Mucosa of descending colon (tissue), 3 donors: ENCODE results near the gene GAB3. TPM values are rescaled to one million over a fixed set of nuclear protein-coding genes. Genes with fewer than 3 reads are reported as not detected.
"Not testable (repeated sequence)": the region's sequence is repeated elsewhere in the genome, so short reads cannot be mapped to it uniquely, and the experiment has no call there.

Experiments
- ATAC-seq: fragments of 200-7000 bp; cut with Tn5 transposase; one replicate; pipeline ENCODE4 v1.9.1; 2020; ENCODE audit warnings: mild to moderate bottlenecking, moderate library complexity
- DNase-seq, 3 donors: peaks; one replicate each; pipeline ENCODE4 v3.0.0-alpha.2; 2020
- H3K36me3 ChIP-seq: fragments of 200-600 bp; one replicate; pipeline ENCODE4 v1.8.0; 2021; ENCODE audit warnings: low read depth, mild to moderate bottlenecking
- H3K4me1 ChIP-seq: fragments of 200-600 bp; one replicate; pipeline ENCODE4 v1.8.0; 2021; ENCODE audit warnings: low read depth, mild to moderate bottlenecking
- H3K4me3 ChIP-seq: fragments of 200-600 bp; one replicate; pipeline ENCODE4 v1.8.0; 2021; ENCODE audit warnings: mild to moderate bottlenecking
- H3K9me3 ChIP-seq: fragments of 200-600 bp; one replicate; pipeline ENCODE4 v1.8.0; 2021; ENCODE audit warnings: mild to moderate bottlenecking
- intact Hi-C, 2 donors: fragments of 100-400 bp; cut with DNase I in 1 of 2; cut with micrococcal nuclease in 1 of 2; formaldehyde crosslinking; loops; one replicate each; pipeline versions ENCODE4 v1.11.0 to v1.11.1; 2022; cut with DNase I, micrococcal nuclease
- total RNA-seq, 3 donors: library from RNA; stranded (reverse); fragmentation: NEBNext Ultra II Directional in 2 of 3; extraction: Animal tissue kit (Norgen Biotek cat#: 25700) in 2 of 3; gene quantifications; one replicate each; pipeline versions ENCODE4 v1.2.1 to v1.2.4, GENCODE V29; 2021 to 2023
- TF ChIP-seq, protein P1 (sequence below): fragments of 200-600 bp; IDR thresholded peaks from one replicate; pipeline ENCODE4 v1.8.0; 2022; ENCODE audit warnings: antibody characterized with exemption, mild to moderate bottlenecking
- donor health status: DM: no; HTN: no; CAD: no; lungs with moderate emphysema.
- donor health status: DM: no; HTN: no; CAD: no.
- donor health status: DM: no; HTN: yes; CAD: no.

The GAB3 gene
- total RNA-seq, 3 donors from 2014 or later = 1.3 to 3.4 (median 2.5) TPM

DNA sequence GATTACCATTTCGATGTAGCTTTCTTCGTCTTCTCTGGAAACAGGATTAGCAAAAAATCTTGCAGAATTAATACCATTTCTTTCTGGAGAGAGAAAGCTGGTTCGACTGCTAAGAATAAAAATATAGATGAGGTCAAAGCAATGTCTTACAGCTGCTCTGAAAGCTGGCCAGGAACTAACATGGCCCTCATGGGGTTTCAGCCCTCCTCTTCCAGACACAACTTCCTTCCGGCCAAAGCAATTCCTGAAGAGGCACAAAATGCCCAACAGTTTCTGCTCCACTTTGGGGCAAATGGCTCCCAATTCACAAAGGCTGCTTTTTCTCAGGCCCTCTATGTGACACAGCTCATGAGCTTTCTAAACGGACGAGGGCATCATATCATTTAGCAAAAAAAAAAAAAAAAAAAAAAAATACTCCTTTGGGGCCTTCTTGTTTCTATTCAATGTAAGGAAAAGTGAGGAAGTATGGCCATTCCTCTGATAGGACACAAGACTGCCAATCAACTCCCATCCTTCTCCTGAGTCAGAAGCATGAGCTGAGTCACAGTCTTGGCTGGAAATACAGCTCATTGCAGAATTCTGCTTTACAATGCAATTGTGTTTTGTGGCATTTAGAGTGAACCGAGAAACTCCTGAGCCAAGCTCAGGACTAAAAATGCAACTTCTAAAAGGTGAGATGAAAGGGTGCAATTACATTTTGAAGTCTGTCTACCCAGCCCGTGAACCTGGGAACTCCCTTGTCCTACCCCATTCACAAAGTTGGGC, 54.8 kb downstream of the GAB3 start:
- TF ChIP-seq, protein P1, sequence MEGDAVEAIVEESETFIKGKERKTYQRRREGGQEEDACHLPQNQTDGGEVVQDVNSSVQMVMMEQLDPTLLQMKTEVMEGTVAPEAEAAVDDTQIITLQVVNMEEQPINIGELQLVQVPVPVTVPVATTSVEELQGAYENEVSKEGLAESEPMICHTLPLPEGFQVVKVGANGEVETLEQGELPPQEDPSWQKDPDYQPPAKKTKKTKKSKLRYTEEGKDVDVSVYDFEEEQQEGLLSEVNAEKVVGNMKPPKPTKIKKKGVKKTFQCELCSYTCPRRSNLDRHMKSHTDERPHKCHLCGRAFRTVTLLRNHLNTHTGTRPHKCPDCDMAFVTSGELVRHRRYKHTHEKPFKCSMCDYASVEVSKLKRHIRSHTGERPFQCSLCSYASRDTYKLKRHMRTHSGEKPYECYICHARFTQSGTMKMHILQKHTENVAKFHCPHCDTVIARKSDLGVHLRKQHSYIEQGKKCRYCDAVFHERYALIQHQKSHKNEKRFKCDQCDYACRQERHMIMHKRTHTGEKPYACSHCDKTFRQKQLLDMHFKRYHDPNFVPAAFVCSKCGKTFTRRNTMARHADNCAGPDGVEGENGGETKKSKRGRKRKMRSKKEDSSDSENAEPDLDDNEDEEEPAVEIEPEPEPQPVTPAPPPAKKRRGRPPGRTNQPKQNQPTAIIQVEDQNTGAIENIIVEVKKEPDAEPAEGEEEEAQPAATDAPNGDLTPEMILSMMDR = no peak
- intact Hi-C loops = no loop called here
- no peaks in the 10 kb centered on the region for H3K36me3 ChIP-seq
- no peaks in the 10 kb centered on the region for H3K4me1 ChIP-seq
- no peak overlapping the region for H3K4me3 ChIP-seq
- DNase-seq (no peak), ATAC-seq (no peak)
- no peaks in the 10 kb centered on the region for H3K9me3 ChIP-seq

GRCh38 chrX:154693394-154693793, 57.5 kb downstream of the GAB3 start:
- DNase-seq = no peak
- H3K4me3 ChIP-seq = no peak overlapping the region
- H3K4me1 ChIP-seq = no peaks in the 10 kb centered on the region
- no peak for ATAC-seq
- no peaks in the 10 kb centered on the region for H3K9me3 ChIP-seq
- TF ChIP-seq, protein P1 = no peak
- intact Hi-C loops = no loop called here
- no peaks in the 10 kb centered on the region for H3K36me3 ChIP-seq

DNA sequence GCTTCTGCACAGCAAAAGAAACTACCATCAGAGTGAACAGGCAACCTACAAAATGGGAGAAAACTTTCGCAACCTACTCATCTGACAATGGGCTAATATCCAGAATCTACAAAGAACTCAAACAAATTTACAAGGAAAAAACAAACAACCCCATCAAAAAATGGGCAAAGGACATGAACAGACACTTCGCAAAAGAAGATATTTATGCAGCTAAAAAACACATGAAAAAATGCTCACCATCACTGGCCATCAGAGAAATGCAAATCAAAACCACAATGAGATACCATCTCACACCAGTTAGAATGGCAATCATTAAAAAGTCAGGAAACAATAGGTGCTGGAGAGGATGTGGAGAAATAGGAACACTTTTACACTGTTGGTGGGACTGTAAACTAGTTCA, 60.4 kb downstream of the GAB3 start:
- intact Hi-C loops, H3K36me3 ChIP-seq, H3K9me3 ChIP-seq, DNase-seq, H3K4me3 ChIP-seq, ATAC-seq, H3K4me1 ChIP-seq: not testable (repeated sequence)

DNA sequence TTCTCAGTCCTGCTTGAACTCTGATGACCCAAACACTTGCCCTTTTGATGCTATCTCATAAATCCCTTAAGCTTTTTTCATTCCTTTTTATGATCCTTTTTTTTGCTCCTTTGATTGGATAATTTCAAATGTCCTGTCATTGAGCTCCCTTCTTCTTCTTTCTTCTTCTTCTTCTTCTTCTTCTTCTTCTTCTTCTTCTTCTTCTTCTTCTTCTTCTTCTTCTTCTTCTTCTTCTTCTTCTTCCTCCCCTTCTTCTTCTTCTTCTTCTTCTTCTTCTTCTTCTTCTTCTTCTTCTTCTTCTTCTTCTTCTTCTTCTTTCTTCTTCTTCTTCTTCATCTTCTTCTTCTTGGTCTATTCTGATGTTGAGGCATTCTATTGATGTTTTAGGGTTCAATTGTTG, 78.8 kb downstream of the GAB3 start:
- H3K9me3 ChIP-seq, H3K4me1 ChIP-seq, intact Hi-C loops, ATAC-seq, DNase-seq, H3K4me3 ChIP-seq, H3K36me3 ChIP-seq: not testable (repeated sequence)

DNA sequence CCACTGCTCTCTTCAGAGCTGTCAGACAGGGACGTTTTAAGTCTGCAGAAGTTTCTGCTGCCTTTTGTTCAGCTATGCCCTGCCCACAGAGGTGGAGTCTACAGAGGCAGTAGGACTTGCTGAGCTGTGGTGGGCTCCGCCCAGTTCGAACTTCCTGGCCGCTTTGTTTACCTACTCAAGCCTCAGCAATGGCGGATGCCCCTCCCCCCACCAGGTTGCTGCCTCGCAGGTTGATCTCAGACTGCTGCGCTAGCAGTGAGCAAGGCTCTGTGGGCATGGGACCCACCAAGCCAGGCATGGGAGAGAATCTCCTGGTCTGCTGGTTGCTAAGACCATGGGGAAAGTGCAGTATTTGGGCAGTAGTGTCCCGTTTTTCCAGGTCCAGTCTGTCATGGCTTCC, 80.0 kb downstream of the GAB3 start:
- H3K4me1 ChIP-seq, H3K4me3 ChIP-seq, intact Hi-C loops, H3K9me3 ChIP-seq, H3K36me3 ChIP-seq, ATAC-seq: not testable (repeated sequence)
- DNase-seq = peak in 1 of 3 donors; percentile 2

DNA sequence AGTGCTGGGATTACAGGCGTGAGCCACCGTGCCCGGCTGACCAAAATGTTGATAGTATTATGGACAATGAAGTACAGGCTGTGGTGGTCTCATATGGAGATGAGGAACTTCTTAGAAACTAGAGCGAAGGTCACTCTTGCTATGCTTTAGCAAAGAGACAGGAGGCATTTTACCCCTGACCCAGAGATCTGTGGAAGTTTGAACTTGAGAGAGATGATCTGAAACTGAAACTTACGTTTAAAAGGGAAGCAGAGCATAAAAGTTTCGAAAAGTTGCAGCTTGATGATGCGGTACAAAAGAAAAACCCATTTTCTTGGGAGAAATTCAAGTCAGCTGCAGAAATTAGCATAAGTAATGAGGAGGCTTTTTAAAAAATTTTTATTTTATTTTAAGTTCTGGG, 89.0 kb downstream of the GAB3 start:
- H3K4me1 ChIP-seq = no peaks in the 10 kb centered on the region
- TF ChIP-seq, protein P1 = no peak
- no peaks in the 10 kb centered on the region for H3K36me3 ChIP-seq
- no peak for ATAC-seq
- no peak for DNase-seq
- intact Hi-C loops = no loop called here
- H3K4me3 ChIP-seq = no peak overlapping the region
- no peaks in the 10 kb centered on the region for H3K9me3 ChIP-seq

DNA sequence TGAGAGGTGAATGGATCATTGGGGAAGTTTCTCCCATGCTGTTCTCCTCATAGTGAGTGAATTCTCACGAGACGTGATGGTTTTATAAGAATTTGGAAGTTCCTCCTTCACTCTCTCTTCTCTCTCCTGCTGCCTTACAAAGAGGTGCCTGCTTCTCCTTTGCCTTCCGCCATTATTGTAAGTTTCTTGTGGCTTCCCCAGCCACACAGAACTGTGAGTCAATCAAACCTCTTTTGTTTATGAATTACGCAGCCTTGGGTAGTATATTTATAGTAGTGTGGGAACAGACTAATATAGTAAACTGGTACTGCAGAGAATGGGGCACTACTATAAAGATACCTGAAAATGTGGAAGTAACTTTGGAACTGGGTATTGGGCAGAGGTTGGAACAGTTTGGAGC, 89.7 kb downstream of the GAB3 start:
- H3K9me3 ChIP-seq = no peaks in the 10 kb centered on the region
- no peaks in the 10 kb centered on the region for H3K36me3 ChIP-seq
- no peak for DNase-seq
- H3K4me1 ChIP-seq = no peaks in the 10 kb centered on the region
- H3K4me3 ChIP-seq = no peak overlapping the region
- no peak for ATAC-seq
- TF ChIP-seq, protein P1 = no peak
- intact Hi-C loops = no loop called here
